ENCODE data around the gene CASZ1.

CASZ1 gene

DNA sequence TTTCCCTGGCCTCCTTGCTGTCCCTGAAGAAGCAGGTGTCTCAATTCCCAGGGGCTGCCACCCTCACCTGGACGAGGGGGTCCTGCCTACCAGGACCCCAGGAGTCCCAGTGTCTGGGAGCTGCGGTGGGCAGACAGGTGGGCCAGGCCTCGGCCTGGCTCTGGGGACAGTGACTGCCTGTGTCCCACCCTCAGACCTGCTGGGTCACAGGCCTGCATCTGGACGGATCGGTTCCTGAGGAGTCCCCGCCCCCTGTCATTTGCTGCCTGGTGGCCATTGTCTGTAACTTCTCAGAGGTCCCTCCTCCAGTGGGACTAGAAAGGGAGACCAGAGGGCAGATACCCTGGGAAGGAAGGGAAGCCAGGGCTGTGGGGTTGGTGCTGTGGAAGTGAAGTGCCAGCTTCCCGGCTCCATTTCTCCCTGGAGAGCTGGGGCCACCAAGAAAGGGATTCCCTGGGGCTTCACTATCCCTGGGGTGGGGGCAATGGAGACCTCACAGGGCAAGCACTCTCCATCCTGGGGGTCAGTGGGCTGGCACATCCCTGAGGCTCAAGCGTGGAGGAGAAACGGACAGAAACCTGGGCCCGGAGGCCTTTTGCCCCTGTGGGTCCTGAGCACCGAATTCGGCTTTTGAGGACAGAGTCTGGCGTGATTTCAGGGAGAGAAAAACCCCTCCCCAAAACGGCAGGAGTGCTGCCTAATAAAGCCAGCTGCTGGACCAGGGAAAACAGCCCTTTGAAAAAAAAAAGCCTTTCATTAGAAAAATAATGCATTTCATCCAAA lies 164.4 kb downstream of the CASZ1 start:
- DNase-seq = no peak

DNA sequence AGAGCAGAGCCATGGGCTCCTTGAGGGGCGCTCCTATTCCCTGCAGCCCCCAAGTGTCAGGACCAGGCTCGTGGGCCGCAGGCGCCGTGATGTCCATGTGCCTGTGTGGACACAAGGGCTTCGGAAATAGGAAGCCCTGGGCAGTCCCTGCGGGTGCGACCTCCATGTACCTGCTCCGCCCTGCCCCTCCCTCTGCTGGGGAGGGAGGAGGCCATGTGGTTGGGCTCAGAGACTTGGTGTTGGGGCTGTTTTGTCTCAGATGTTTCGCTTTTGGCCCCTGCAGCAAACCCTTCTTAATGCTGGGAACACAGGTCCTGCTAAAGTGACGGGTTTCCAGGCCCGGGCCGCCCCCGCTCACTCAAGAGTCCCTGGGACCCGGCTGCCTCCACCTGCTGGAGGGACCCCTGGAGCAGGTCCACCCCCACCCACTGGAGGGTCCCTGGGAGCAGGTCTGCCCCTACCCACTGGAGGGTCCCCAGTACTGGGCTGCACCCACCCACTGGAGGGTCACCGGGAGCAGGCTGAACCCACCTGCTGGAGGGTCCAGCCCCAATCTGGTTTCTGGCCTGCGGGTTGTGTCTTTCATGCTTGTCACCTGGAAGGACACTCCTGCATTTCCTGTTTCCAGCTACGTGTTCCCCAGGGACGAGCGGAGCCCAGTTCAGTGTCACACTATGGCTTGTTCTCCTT lies 165.2 kb downstream of the CASZ1 start:
- DNase-seq = no peak

GRCh38 chr1:10630661-10631120 lies 165.8 kb downstream of the CASZ1 start:
- no peak for DNase-seq

DNA sequence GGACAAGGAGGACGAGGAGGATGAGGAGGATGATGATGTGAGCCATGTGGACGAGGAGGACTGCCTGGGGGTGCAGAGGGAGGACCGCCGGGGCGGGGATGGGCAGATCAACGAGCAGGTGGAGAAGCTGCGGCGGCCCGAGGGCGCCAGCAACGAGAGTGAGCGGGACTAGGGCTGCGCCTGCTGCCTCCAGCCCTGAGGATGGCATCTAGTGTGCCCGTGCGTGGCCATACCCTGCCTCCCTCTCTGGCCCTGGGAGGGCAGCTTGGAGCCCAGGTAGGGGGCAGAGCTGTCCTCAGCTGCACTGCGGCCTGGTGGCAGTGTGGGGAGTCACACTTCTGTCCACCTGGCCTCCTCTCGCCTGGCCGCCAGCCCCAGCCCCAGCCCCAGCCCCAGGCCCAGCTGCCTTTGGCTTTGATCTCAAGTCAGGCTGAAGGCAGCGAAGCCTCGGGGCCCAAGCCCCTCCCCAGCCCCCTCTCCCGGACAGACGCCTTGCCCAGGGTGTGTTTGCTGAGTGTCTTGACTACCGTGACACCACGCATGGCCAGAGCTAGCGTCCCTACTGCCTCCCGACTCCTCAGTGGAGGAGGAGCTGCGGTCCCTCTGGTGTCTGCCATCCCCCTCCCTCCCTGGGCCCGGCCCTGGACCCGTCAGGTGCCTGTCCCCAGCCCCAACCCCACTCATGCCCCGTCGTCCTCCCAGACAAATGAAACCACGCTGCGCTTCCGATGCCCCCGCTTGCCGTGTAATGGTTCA lies 166.5 kb downstream of the CASZ1 start:
- no peak for DNase-seq

- no peak for DNase-seq
Measured at GRCh38 chr1:10629091-10629815, 167.2 kb downstream of the CASZ1 start.

GRCh38 chr1:10628685-10629084 lies 167.8 kb downstream of the CASZ1 start:
- DNase-seq = no peak

GRCh38 chr1:10626791-10627410 lies 169.5 kb downstream of the CASZ1 start:
- no peak for DNase-seq

GRCh38 chr1:10626131-10626731 lies 170.2 kb downstream of the CASZ1 start:
- DNase-seq = no peak

DNA sequence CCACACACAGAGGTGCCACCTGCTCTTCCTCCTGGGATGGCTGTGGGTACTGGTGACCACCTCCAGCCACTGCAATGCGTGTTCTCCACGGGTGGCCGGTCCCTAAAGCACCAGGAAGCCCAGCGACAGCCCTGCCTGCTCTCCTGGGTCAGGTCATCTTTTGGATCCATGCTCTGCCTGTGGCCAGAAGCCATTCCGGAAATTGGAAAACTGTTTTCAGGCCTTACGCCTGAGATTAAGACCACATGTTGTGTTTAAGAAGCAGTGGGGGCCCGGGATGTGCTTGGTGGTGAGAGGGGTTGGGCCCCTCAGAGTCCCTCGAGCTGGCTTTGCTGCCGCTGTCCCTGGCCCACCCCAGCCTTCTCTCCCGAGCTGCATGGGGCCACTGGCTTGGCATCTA lies 170.9 kb downstream of the CASZ1 start:
- no peak for DNase-seq

- DNase-seq = no peak
Measured at GRCh38 chr1:10625076-10625475, 171.4 kb downstream of the CASZ1 start.

DNA sequence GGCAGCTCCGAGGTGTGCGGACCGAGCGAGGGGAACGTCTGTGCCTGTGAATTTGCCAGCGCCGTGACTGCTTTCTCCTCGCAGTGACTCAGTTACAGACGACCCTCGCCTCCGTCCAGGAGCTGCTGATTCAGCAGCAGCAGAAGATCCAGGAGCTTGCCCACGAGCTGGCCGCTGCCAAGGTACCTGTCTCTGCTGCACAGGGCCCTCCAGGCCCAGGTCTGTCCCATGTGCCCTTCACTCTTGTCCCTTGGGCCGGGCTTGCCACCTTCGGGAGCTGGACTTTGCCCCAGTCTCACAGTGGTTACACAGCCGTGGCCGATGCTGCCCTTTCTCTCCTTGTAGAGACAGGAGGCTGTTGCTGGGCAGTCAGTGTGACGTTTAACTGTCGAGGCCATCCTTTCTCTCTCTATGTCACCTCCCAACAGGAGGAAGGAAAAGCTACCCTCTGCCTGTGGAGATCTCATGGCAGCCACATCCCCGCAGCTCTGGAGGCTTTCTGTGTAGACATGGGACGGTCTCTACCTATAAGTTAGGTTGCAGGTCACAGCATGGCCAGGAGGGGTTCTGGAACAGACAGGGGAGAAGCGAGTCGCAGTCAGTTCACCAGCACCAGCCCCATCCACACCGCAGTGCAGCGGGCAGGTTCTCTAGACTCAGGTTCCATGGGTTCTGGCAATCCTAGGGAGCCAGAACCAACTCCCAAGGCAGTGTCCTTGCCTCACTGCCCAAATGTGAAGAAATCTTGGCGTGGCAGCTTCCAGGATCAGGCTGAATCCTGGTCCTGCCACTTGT lies 172.0 kb downstream of the CASZ1 start:
- no peak for DNase-seq

GRCh38 chr1:10623686-10624145 lies 172.7 kb downstream of the CASZ1 start:
- DNase-seq = no peak

- DNase-seq = no peak
Measured at GRCh38 chr1:10622910-10623685, 173.3 kb downstream of the CASZ1 start.

DNA sequence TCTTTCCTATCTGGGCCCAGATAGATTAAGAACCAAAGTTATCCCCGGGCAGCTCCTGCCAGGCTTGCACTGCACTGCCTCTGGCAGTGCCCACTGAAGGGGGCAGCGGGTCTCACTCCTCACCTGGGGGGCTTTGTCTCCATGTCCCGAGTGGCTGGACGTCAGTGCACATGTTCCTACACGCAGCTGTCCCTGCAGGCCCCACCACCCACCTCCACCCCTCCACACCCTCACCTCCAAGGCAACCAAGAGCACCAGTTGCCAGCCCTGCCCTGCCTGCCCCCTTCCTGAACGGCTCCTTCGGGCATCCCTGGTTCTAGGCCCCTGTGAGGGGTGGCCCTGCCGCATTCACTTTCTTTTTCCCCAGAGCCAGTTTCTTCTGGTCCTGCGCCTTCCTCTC lies 174.5 kb downstream of the CASZ1 start:
- no peak for DNase-seq

DNA sequence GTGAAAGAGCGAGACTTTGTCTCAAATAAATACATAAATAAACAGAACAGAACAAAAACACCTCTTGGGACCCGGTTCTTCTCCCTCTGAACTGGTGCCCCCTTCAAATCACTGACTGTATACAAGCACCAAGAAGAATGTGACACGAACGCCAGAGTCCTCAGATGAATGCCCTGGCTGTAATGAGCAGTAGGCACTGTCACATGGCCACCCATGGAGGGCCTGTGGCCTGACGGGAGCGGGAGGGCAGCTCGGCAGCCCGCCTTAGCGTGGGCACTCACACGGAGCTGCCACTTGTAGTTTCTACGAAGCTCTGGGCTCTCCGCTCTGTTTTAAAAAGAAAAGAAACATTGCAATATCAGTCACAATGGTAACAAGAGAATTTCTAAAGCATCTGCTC lies 175.7 kb downstream of the CASZ1 start:
- DNase-seq = no peak

GRCh38 chr1:10617931-10618885 lies 178.2 kb downstream of the CASZ1 start:
- no peak for DNase-seq

DNA sequence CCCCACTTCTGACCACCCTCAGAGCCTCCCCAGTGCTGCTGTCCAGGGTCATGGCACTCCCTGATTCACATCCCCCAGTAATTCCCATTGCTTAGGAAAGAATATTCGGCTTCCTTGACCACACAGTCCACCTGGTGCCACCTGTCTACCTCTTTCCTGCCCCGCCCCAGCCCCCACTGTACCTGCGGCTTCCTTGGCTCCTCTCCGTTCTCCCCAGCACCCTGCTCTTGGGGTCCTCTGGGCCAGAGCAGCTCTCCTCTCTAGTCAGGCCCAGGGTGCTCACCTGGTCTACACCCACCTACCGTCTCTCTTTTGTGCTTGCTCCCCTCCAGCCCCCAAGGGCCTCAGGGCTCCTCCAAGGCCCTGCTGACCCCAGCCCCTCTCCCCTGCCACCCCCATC lies 179.1 kb downstream of the CASZ1 start:
- DNase-seq = no peak

- DNase-seq = no peak
Measured at GRCh38 chr1:10616696-10617095, 179.8 kb downstream of the CASZ1 start.
